Measurements from ENCODE around the gene SH3D21. TPM values are rescaled to one million over a fixed set of nuclear protein-coding genes. Genes with fewer than 3 reads are reported as not detected.
A peak's percentile ranks its signal among the peaks of the same experiment; 100 is the strongest.

Gene SH3D21
- total RNA-seq, 4 donors from 2014 or later = 12.7 to 143 (median 15.9) TPM

GRCh38 chr1:36285443-36286101 is 20.6 kb upstream of the SH3D21 start:
- no peaks in the 10 kb centered on the region for H3K27me3 ChIP-seq
- TF ChIP-seq CTCF (IDR thresholded peaks at IDR 0.05) = peak; percentile 65 to 72 (median 68)
- no peak for TF ChIP-seq POLR2A (IDR thresholded peaks at IDR 0.05)
- TF ChIP-seq EP300 (IDR thresholded peaks at IDR 0.05; ENCODE audit: low read depth) = no peak
- TF ChIP-seq POLR2AphosphoS5 (IDR thresholded peaks at IDR 0.05) = no peak
- 43 to 49% methylated on average over 6 to 7 of the region's 7 CpGs for WGBS, 2 donors (ENCODE audit: low coverage in 1 of 2)
- H3K36me3 ChIP-seq = peaks cover 0 to 62% (median 29%) of the 10 kb centered on the region in 4 donors
- intact Hi-C loops (cut with DNase I; ENCODE audit: low total_unique reads) (no loop called here), in situ Hi-C loops (cut with MboI; ENCODE audit: low pct_ligation_motif_present in 1 of 4, low pct_unique_long_range_greater_than_20kb in 1 of 4, low sequenced_read_pairs in 3 of 4) (loop anchor here (5.0 to 25.0 kb wide), 4 partner anchors 98 to 181 kb away; no protein-coding TSS in a partner anchor)
- peaks cover 0 to 28% (median under 1%) of the 10 kb centered on the region in 4 donors for H3K4me1 ChIP-seq
- H3K4me3 ChIP-seq = no peak overlapping the region
- DNase-seq = peak; percentile 61
- H3K9me3 ChIP-seq = no peaks in the 10 kb centered on the region
- H3K27ac ChIP-seq = peak overlapping the region; percentile 5 to 51 (median 30)

- Histone ChIP-seq H3K27me3 (no peaks in the 10 kb centered on the region), H3K4me1 (peaks cover 0 to 27% (median 0%) of the 10 kb centered on the region in 4 donors), H3K4me3 (no peak overlapping the region), H3K36me3 (peaks cover 0 to 72% (median 32%) of the 10 kb centered on the region in 4 donors), H3K27ac (no peak overlapping the region), H3K9me3 (no peaks in the 10 kb centered on the region)
- intact Hi-C loops (cut with DNase I; ENCODE audit: low total_unique reads) = no loop called here
- no peak for DNase-seq
- TF ChIP-seq CTCF (IDR thresholded peaks at IDR 0.05) = no peak
- TF ChIP-seq POLR2A (IDR thresholded peaks at IDR 0.05) = no peak
- no peak for TF ChIP-seq POLR2AphosphoS5 (IDR thresholded peaks at IDR 0.05)
- TF ChIP-seq EP300 (IDR thresholded peaks at IDR 0.05; ENCODE audit: low read depth) = no peak
- 90 to 97% methylated on average over 2 to 13 of the region's 13 CpGs for WGBS, 2 donors (ENCODE audit: low coverage in 1 of 2)
- in situ Hi-C loops (cut with MboI; ENCODE audit: low pct_ligation_motif_present in 1 of 4, low pct_unique_long_range_greater_than_20kb in 1 of 4, low sequenced_read_pairs in 3 of 4) = loop anchor here (5.0 to 25.0 kb wide), 4 partner anchors 100 to 182 kb away; no protein-coding TSS in a partner anchor
Measured at GRCh38 chr1:36286802-36287201, 19.4 kb upstream of the SH3D21 start.

- no peak overlapping the region for H3K4me3 ChIP-seq
- H3K9me3 ChIP-seq = no peaks in the 10 kb centered on the region
- no peak overlapping the region for H3K27ac ChIP-seq
- intact Hi-C loops (cut with DNase I; ENCODE audit: low total_unique reads) = no loop called here
- H3K36me3 ChIP-seq = peaks cover 0 to 78% (median 36%) of the 10 kb centered on the region in 4 donors
- H3K27me3 ChIP-seq = no peaks in the 10 kb centered on the region
- in situ Hi-C loops (cut with MboI; ENCODE audit: low pct_ligation_motif_present in 1 of 4, low pct_unique_long_range_greater_than_20kb in 1 of 4, low sequenced_read_pairs in 3 of 4) = loop anchor here (5.0 to 25.0 kb wide), 4 partner anchors 100 to 183 kb away; no protein-coding TSS in a partner anchor
- DNase-seq = no peak
- 91 to 97% methylated on average over 4 to 5 of the region's 5 CpGs for WGBS, 2 donors (ENCODE audit: low coverage in 1 of 2)
- TF ChIP-seq POLR2AphosphoS5 (IDR thresholded peaks at IDR 0.05) (no peak), POLR2A (IDR thresholded peaks at IDR 0.05) (no peak), CTCF (IDR thresholded peaks at IDR 0.05) (no peak), EP300 (IDR thresholded peaks at IDR 0.05; ENCODE audit: low read depth) (no peak)
- H3K4me1 ChIP-seq = peaks cover 0 to 27% (median 0%) of the 10 kb centered on the region in 4 donors
Measured at GRCh38 chr1:36287595-36287994, 18.6 kb upstream of the SH3D21 start.

GRCh38 chr1:36295390-36295789 is 10.8 kb upstream of the SH3D21 start:
- Histone ChIP-seq H3K9me3 (no peaks in the 10 kb centered on the region), H3K4me3 (no peak overlapping the region), H3K27me3 (no peaks in the 10 kb centered on the region), H3K4me1 (peaks cover 0 to 31% (median 16%) of the 10 kb centered on the region in 4 donors), H3K27ac (peak overlapping the region in 1 of 4 donors; percentile 9), H3K36me3 (peaks cover 0 to 44% (median 21%) of the 10 kb centered on the region in 4 donors)
- no peak for TF ChIP-seq EP300 (IDR thresholded peaks at IDR 0.05; ENCODE audit: low read depth)
- no peak for TF ChIP-seq CTCF (IDR thresholded peaks at IDR 0.05)
- no peak for TF ChIP-seq POLR2A (IDR thresholded peaks at IDR 0.05)
- no peak for TF ChIP-seq POLR2AphosphoS5 (IDR thresholded peaks at IDR 0.05)
- intact Hi-C loops (cut with DNase I; ENCODE audit: low total_unique reads) = no loop called here
- in situ Hi-C loops (cut with MboI; ENCODE audit: low pct_ligation_motif_present in 1 of 4, low pct_unique_long_range_greater_than_20kb in 1 of 4, low sequenced_read_pairs in 3 of 4) = loop anchor here in 3 of 4 donors (25.0 kb wide), 2 partner anchors 108 to 183 kb away; no protein-coding TSS in a partner anchor
- 83 to 85% methylated on average over 2 of the region's 2 CpGs for WGBS, 2 donors (ENCODE audit: low coverage in 1 of 2)
- DNase-seq = no peak

Measured in transverse colon (tissue), 4 donors.